GM12878 (cell line): ENCODE measurements around the gene ZMYND12. TPM values are rescaled to one million over a fixed set of nuclear protein-coding genes. Genes with fewer than 3 reads are reported as not detected.

Experiments
- ASH2L ChIP-seq: fragments of 300-600, 200-600 bp; sonication (generic); IDR thresholded peaks from 2 replicates; pipeline ENCODE4 v1.6.1; 2017; ENCODE audit warnings: low read depth, mild to moderate bottlenecking, borderline replicate concordance
- BCLAF1 ChIP-seq: fragments of 450-650 bp; IDR thresholded peaks from 2 replicates; pipeline ENCODE4 v1.6.1; 2017; ENCODE audit warnings: antibody characterized with exemption, mild to moderate bottlenecking, moderate library complexity
- CBFB ChIP-seq: IDR thresholded peaks from 2 replicates; pipeline ENCODE4 v1.6.1; 2016; ENCODE audit warnings: antibody characterized with exemption, low read depth
- EED ChIP-seq: sonication (generic); IDR thresholded peaks from 2 replicates; pipeline ENCODE4 v1.6.1; 2016; ENCODE audit warnings: antibody characterized with exemption, low read depth
- FOXK2 ChIP-seq: fragments of 450-650 bp; IDR thresholded peaks from 2 replicates; pipeline ENCODE4 v1.6.1; 2017; ENCODE audit warnings: mild to moderate bottlenecking, moderate library complexity
- IKZF1 ChIP-seq: fragments of 450-650 bp; conservative IDR thresholded peaks from 2 replicates; pipeline ENCODE4 v1.6.1; 2017; ENCODE audit warnings: antibody characterized with exemption, mild to moderate bottlenecking
- IKZF2 ChIP-seq, 2 experiments: fragments of 450-650 bp; IDR thresholded peaks; 2 replicates each; pipeline ENCODE4 v1.6.1; 2017; ENCODE audit warnings: mild to moderate bottlenecking in 2 of 2, moderate library complexity in 2 of 2
- IRF4 ChIP-seq: IDR thresholded peaks from 2 replicates; pipeline ENCODE4 v1.6.1; 2011; ENCODE audit warnings: low read depth, low read length
- MEF2B ChIP-seq: fragments of 450-650 bp; IDR thresholded peaks from 2 replicates; pipeline ENCODE4 v1.6.1; 2018; ENCODE audit warnings: mild to moderate bottlenecking, moderate library complexity; ENCODE audit not compliant: partially characterized antibody, poor library complexity, severe bottlenecking
- MLLT1 ChIP-seq: fragments of 450-650 bp; IDR thresholded peaks from 2 replicates; pipeline ENCODE4 v1.6.1; 2016; ENCODE audit warnings: mild to moderate bottlenecking
- MTA2 ChIP-seq: fragments of 450-650 bp; IDR thresholded peaks from 2 replicates; pipeline ENCODE4 v1.6.1; 2016; ENCODE audit warnings: low read depth, mild to moderate bottlenecking, moderate library complexity
- MXI1 ChIP-seq: fragments of 150-350 bp; IDR thresholded peaks from 2 replicates; pipeline ENCODE4 v1.6.1; 2011; ENCODE audit warnings: low read depth, mild to moderate bottlenecking, inconsistent platforms, low read length, improper control_type of control experiment
- NBN ChIP-seq: fragments of 450-650 bp; IDR thresholded peaks from 2 replicates; pipeline ENCODE4 v1.6.1; 2016
- NFYA ChIP-seq: IDR thresholded peaks from 2 replicates; pipeline ENCODE4 v1.6.1; 2011; ENCODE audit warnings: low read depth, mild to moderate bottlenecking, low read length, improper control_type of control experiment, borderline replicate concordance
- RAD21 ChIP-seq: IDR thresholded peaks from 2 replicates; pipeline ENCODE4 v1.6.1; 2011; ENCODE audit warnings: mild to moderate bottlenecking, low read depth, low read length, moderate library complexity; ENCODE audit not compliant: insufficient read depth
- RELA ChIP-seq: fragments of 450-650 bp; IDR thresholded peaks from 2 replicates; pipeline ENCODE4 v1.8.0; 2014; ENCODE audit warnings: borderline replicate concordance; ENCODE audit not compliant: partially characterized antibody
- RFX5 ChIP-seq: IDR thresholded peaks from 2 replicates; pipeline ENCODE4 v1.6.1; 2011; ENCODE audit warnings: low read depth, low read length, improper control_type of control experiment
- RUNX3 ChIP-seq: IDR thresholded peaks from 2 replicates; pipeline ENCODE4 v1.6.1; 2012; ENCODE audit warnings: low read length, inconsistent platforms
- SMC3 ChIP-seq: IDR thresholded peaks from 2 replicates; pipeline ENCODE4 v1.6.1; 2011; ENCODE audit warnings: low read length, improper control_type of control experiment, borderline replicate concordance
- SREBF2 ChIP-seq: IDR thresholded peaks from 2 replicates; pipeline ENCODE4 v1.6.1; 2012; ENCODE audit warnings: mild to moderate bottlenecking, low read length
- STAT1 ChIP-seq: fragments of 450-650 bp; conservative IDR thresholded peaks from 2 replicates; pipeline ENCODE4 v1.6.1; 2014; ENCODE audit warnings: antibody characterized with exemption, mild to moderate bottlenecking
- TBL1XR1 ChIP-seq: IDR thresholded peaks from 2 replicates; pipeline ENCODE4 v1.6.1; 2012; ENCODE audit warnings: low read depth, low read length, improper control_type of control experiment
- TCF12 ChIP-seq: IDR thresholded peaks from 2 replicates; pipeline ENCODE4 v1.6.1; 2011; ENCODE audit warnings: low read depth, mild to moderate bottlenecking, low read length
- TCF3 ChIP-seq: IDR thresholded peaks from 2 replicates; pipeline ENCODE4 v1.6.1; 2012; ENCODE audit warnings: low read depth, mild to moderate bottlenecking, low read length, borderline replicate concordance; ENCODE audit not compliant: insufficient read depth
- ZBED1 ChIP-seq: IDR thresholded peaks from 2 replicates; pipeline ENCODE4 v1.6.1; 2016; ENCODE audit warnings: borderline replicate concordance
- ZNF24 ChIP-seq: fragments of 450-650 bp; IDR thresholded peaks from 2 replicates; pipeline ENCODE4 v1.6.1; 2017; ENCODE audit warnings: antibody characterized with exemption, mild to moderate bottlenecking
- polyA plus RNA-seq, 11 experiments: library from polyadenylated mRNA; depleted of rRNA in 4 of 11; unstranded in 6 of 11; stranded (reverse) in 5 of 11; fragments of >200 nt; fragmentation: Nextera tagmentation in 4 of 11; fragmentation: Illumina TruSeq in 1 of 11; extraction: Ambion mirVana in 4 of 11; extraction: Trizol in 1 of 11; gene quantifications; 1 replicate in 1 of 11; 2 replicates in 10 of 11; pipeline versions ENCODE4 v1.2.1 to v1.2.3, GENCODE V29; 2011 to 2016; ENCODE audit warnings: inconsistent platforms in 2 of 11, missing spikeins in 2 of 11, low read depth in 1 of 11
- total RNA-seq, 4 experiments: library from RNA; depleted of rRNA in 3 of 4; stranded (reverse); fragments of >200 nt in 3 of 4; fragmentation: Illumina TruSeq in 1 of 4; extraction: Trizol in 1 of 4; gene quantifications; 2 replicates each; pipeline versions ENCODE4 v1.2.1 to v1.2.3, GENCODE V29; 2013 to 2021
- TF ChIP-seq, protein P1 (sequence below): fragments of 450-650 bp; IDR thresholded peaks from 2 replicates; pipeline ENCODE4 v1.6.1; 2017; ENCODE audit warnings: low read depth, mild to moderate bottlenecking, moderate library complexity

The ZMYND12 gene
- total and polyA plus RNA-seq, 10 of the 15 experiments (the other 5 are each of a cell fraction or from before 2014, with no cell fraction given), result 0.26 to 1.4 (median 0.67) TPM

DNA sequence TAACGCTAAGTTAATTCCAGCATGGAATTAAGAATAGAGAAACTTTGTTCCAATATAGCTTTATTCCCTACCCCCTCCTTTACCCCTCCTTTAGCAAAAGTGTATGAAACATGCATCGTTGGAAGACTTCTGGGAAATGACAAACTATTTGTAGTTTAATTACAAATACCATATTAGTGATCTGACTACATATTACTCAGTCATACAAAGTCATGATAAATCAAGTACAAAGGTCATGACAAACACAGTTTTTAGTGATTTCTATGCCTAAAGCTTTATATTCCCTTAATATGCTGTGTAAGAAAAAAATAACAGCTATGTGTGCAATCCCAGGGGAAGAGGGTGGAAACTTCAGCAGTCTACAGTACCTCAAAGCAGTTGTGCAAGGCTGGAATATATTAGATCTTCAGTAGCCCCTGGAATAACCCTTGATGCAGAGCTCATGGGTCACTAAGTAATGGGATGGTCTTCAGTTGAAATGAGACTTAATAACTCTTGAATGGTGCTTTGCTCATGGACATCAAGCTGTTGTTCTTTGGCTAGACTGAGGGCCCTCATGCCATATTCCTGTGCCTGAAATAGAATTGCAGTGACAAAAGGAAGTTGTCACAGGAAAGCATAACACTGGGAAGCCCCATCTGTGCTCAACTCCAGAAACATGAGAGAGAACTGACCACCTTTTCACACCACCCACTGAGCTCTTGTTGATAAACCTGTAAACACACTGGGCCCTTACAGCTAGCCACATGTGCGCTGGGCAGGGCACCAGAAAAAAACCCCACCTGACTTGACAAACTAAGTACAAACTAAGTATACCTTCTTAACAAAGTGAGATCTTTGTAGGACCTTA, 25.3 kb downstream of the ZMYND12 start (continued):
- TF ChIP-seq IKZF1, result peak; percentile 34; the same call in 1 of the 2 replicates
- 0 out of 2 replicates have a peak, but pooled peaks have one; percentile 24 for TF ChIP-seq MTA2
- TF ChIP-seq FOXK2, result 0 out of 2 replicates have a peak, but pooled peaks have one; percentile 33
- peak; percentile 25 for TF ChIP-seq MEF2B
- no peak for TF ChIP-seq STAT1
- no peak for TF ChIP-seq TCF3
- no peak for TF ChIP-seq CBFB
- no peak for TF ChIP-seq TCF12
- no peak for TF ChIP-seq MLLT1
- TF ChIP-seq RAD21, result no peak
- TF ChIP-seq NBN, result no peak
- TF ChIP-seq ZBED1, result no peak
- no peak for TF ChIP-seq SREBF2
- no peak for TF ChIP-seq BCLAF1
- TF ChIP-seq RFX5, result no peak
- TF ChIP-seq EED, result no peak
- no peak for TF ChIP-seq SMC3
- TF ChIP-seq NFYA, result no peak
- TF ChIP-seq IKZF2 (IDR thresholded peaks at IDR 0.05), result peak; percentile 21 to 28; a peak in 2 of 4 replicates
- TF ChIP-seq, protein P1, sequence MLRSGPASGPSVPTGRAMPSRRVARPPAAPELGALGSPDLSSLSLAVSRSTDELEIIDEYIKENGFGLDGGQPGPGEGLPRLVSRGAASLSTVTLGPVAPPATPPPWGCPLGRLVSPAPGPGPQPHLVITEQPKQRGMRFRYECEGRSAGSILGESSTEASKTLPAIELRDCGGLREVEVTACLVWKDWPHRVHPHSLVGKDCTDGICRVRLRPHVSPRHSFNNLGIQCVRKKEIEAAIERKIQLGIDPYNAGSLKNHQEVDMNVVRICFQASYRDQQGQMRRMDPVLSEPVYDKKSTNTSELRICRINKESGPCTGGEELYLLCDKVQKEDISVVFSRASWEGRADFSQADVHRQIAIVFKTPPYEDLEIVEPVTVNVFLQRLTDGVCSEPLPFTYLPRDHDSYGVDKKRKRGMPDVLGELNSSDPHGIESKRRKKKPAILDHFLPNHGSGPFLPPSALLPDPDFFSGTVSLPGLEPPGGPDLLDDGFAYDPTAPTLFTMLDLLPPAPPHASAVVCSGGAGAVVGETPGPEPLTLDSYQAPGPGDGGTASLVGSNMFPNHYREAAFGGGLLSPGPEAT, result peak; percentile 61; the same call in 1 of the 2 replicates
- no peak for TF ChIP-seq TBL1XR1
- no peak for TF ChIP-seq ZNF24
- no peak for TF ChIP-seq MXI1
- peak; percentile 15; the same call in 1 of the 2 replicates for TF ChIP-seq RUNX3
- TF ChIP-seq RELA, result no peak
- TF ChIP-seq ASH2L, result no peak
- TF ChIP-seq IRF4, result no peak
